Astrocyte (in vitro differentiated cells and primary cell): ENCODE measurements around the gene APOF. TPM values are rescaled to one million over a fixed set of nuclear protein-coding genes. Genes with fewer than 3 reads are reported as not detected.

Experiments used
- DNase-seq: peaks from one replicate; pipeline ENCODE4 v3.0.0-alpha.2; 2010; ENCODE audit warnings: low read depth
- FAIRE-seq: peaks from 2 replicates; lab custom pipeline; 2011; peaks lifted over from hg19 to GRCh38; lab: Jason Lieb, UNC
- H2AFZ ChIP-seq: 2 replicates; pipeline ENCODE4 v1.6.0; 2012; ENCODE audit warnings: low read depth, low read length, inconsistent platforms
- H3K27ac ChIP-seq: 2 replicates; pipeline ENCODE4 v1.5.1; 2011; ENCODE audit warnings: low read depth, low read length, inconsistent platforms
- H3K27me3 ChIP-seq: 2 replicates; pipeline ENCODE4 v1.6.0; 2011; ENCODE audit warnings: low read length, inconsistent platforms; ENCODE audit not compliant: insufficient read depth
- H3K36me3 ChIP-seq: 2 replicates; pipeline ENCODE4 v1.5.1; 2011; ENCODE audit warnings: low read length, inconsistent platforms; ENCODE audit not compliant: insufficient read depth
- H3K4me1 ChIP-seq: 2 replicates; pipeline ENCODE4 v1.5.1; 2011; ENCODE audit warnings: low read length, inconsistent platforms; ENCODE audit not compliant: insufficient read depth
- H3K4me2 ChIP-seq: 2 replicates; pipeline ENCODE4 v1.6.0; 2012; ENCODE audit warnings: low read length, inconsistent platforms
- H3K4me3 ChIP-seq: 2 replicates; pipeline ENCODE4 v1.5.1; 2011; ENCODE audit warnings: low read depth, mild to moderate bottlenecking, low read length, inconsistent platforms; ENCODE audit not compliant: insufficient read depth
- H3K79me2 ChIP-seq: 2 replicates; pipeline ENCODE4 v1.6.0; 2012; ENCODE audit warnings: mild to moderate bottlenecking, low read length, inconsistent platforms; ENCODE audit not compliant: insufficient read depth
- H3K9ac ChIP-seq: 2 replicates; pipeline ENCODE4 v1.6.0; 2012; ENCODE audit warnings: mild to moderate bottlenecking, low read length, inconsistent platforms
- H3K9me3 ChIP-seq: 2 replicates; pipeline ENCODE4 v1.5.1; 2012; ENCODE audit warnings: low read depth, mild to moderate bottlenecking, low read length, inconsistent platforms; ENCODE audit not compliant: insufficient read depth
- H4K20me1 ChIP-seq: 2 replicates; pipeline ENCODE4 v1.6.0; 2012; ENCODE audit warnings: low read length, inconsistent platforms; ENCODE audit not compliant: insufficient read depth
- H3K27ac Mint-ChIP-seq: one replicate; pipeline ENCODE4 v1.8.0; 2021; ENCODE audit warnings: mild to moderate bottlenecking, mixed read lengths; ENCODE audit not compliant: unreplicated experiment
- H3K27me3 Mint-ChIP-seq: one replicate; pipeline ENCODE4 v1.8.0; 2021; ENCODE audit warnings: low read depth, mixed read lengths; ENCODE audit not compliant: unreplicated experiment
- H3K36me3 Mint-ChIP-seq: one replicate; pipeline ENCODE4 v1.8.0; 2021; ENCODE audit warnings: low read depth, mixed read lengths; ENCODE audit not compliant: unreplicated experiment
- H3K4me1 Mint-ChIP-seq: one replicate; pipeline ENCODE4 v1.8.0; 2021; ENCODE audit warnings: low read depth, mixed read lengths; ENCODE audit not compliant: unreplicated experiment
- H3K4me3 Mint-ChIP-seq: one replicate; pipeline ENCODE4 v1.8.0; 2021; ENCODE audit warnings: mild to moderate bottlenecking, moderate library complexity, mixed read lengths; ENCODE audit not compliant: unreplicated experiment
- H3K9me3 Mint-ChIP-seq: one replicate; pipeline ENCODE4 v1.8.0; 2021; ENCODE audit warnings: mild to moderate bottlenecking, mixed read lengths; ENCODE audit not compliant: unreplicated experiment
- CTCF ChIP-seq: IDR thresholded peaks from 2 replicates; pipeline ENCODE4 v1.5.1; 2011; ENCODE audit warnings: low read depth, mild to moderate bottlenecking, inconsistent platforms, low read length, moderate library complexity; ENCODE audit not compliant: insufficient read depth
- EZH2 ChIP-seq: IDR thresholded peaks from 2 replicates; pipeline ENCODE4 v1.6.1; 2012; ENCODE audit warnings: mild to moderate bottlenecking, low read length, inconsistent platforms; ENCODE audit not compliant: insufficient read depth
- total RNA-seq: library from RNA; stranded (reverse); gene quantifications from 2 replicates; pipeline ENCODE4 v1.2.1, GENCODE V29; 2021

APOF gene
- total RNA-seq, 1 donor from 2014 or later: not detected

- peak overlapping the region; percentile 95 for H3K27ac ChIP-seq
- no peak for DNase-seq
Observed at GRCh38 chr12:56332512-56333196, 30.0 kb downstream of the APOF start.

GRCh38 chr12:56330936-56331490 is 31.6 kb downstream of the APOF start:
- peaks cover 15% of the 10 kb centered on the region for H3K4me1 ChIP-seq
- no peaks in the 10 kb centered on the region for H3K79me2 ChIP-seq
- no peak overlapping the region for H3K27ac Mint-ChIP-seq
- peaks cover 8% of the 10 kb centered on the region for H3K36me3 Mint-ChIP-seq
- H3K4me2 ChIP-seq: no peak overlapping the region
- no peaks in the 10 kb centered on the region for H3K9me3 ChIP-seq
- DNase-seq (no peak), FAIRE-seq (no peak)
- H2AFZ ChIP-seq: no peak overlapping the region
- H3K4me1 Mint-ChIP-seq: peaks cover 2% of the 10 kb centered on the region
- H3K36me3 ChIP-seq: no peaks in the 10 kb centered on the region
- H3K9ac ChIP-seq: no peak overlapping the region
- H3K4me3 ChIP-seq: no peak overlapping the region
- H3K27ac ChIP-seq: no peak overlapping the region
- no peaks in the 10 kb centered on the region for H3K27me3 Mint-ChIP-seq
- no peaks in the 10 kb centered on the region for H3K27me3 ChIP-seq
- TF ChIP-seq EZH2: no peak
- no peak for TF ChIP-seq CTCF
- H4K20me1 ChIP-seq: no peaks in the 10 kb centered on the region
- H3K9me3 Mint-ChIP-seq: no peaks in the 10 kb centered on the region
- H3K4me3 Mint-ChIP-seq: no peak overlapping the region

More at GRCh38 chr12:56332512-56333196, 30.0 kb downstream of the APOF start:
- Histone ChIP-seq H3K27me3 (no peaks in the 10 kb centered on the region), H3K9ac (peak overlapping the region; percentile 87), H3K4me1 (peaks cover 15% of the 10 kb centered on the region), H3K36me3 (no peaks in the 10 kb centered on the region), H2AFZ (peak overlapping the region; percentile 73), H3K4me2 (peak overlapping the region; percentile 89), H3K9me3 (no peaks in the 10 kb centered on the region), H3K4me3 (peak overlapping the region; percentile 68), H3K79me2 (no peaks in the 10 kb centered on the region), H4K20me1 (no peaks in the 10 kb centered on the region)
- H3K4me3 Mint-ChIP-seq: peak overlapping the region; percentile 92
- H3K27me3 Mint-ChIP-seq: no peaks in the 10 kb centered on the region
- peak overlapping the region; percentile 99 for H3K27ac Mint-ChIP-seq
- TF ChIP-seq EZH2: no peak
- no peak for TF ChIP-seq CTCF
- H3K4me1 Mint-ChIP-seq: peaks cover 4% of the 10 kb centered on the region
- H3K9me3 Mint-ChIP-seq: no peaks in the 10 kb centered on the region
- no peak for FAIRE-seq
- peaks cover 2% of the 10 kb centered on the region for H3K36me3 Mint-ChIP-seq

- Mint-ChIP-seq H3K27me3 (no peaks in the 10 kb centered on the region), H3K36me3 (peaks cover 20% of the 10 kb centered on the region), H3K27ac (no peak overlapping the region), H3K9me3 (no peaks in the 10 kb centered on the region), H3K4me1 (no peaks in the 10 kb centered on the region), H3K4me3 (no peak overlapping the region)
- no peak overlapping the region for H3K4me3 ChIP-seq
- H3K36me3 ChIP-seq: peaks cover 2% of the 10 kb centered on the region
- H3K9ac ChIP-seq: no peak overlapping the region
- TF ChIP-seq EZH2: no peak
- no peak for TF ChIP-seq CTCF
- no peaks in the 10 kb centered on the region for H3K4me1 ChIP-seq
- no peak for DNase-seq
- H4K20me1 ChIP-seq: no peaks in the 10 kb centered on the region
- H2AFZ ChIP-seq: no peak overlapping the region
- no peak overlapping the region for H3K27ac ChIP-seq
- FAIRE-seq: no peak
- no peaks in the 10 kb centered on the region for H3K79me2 ChIP-seq
- no peak overlapping the region for H3K4me2 ChIP-seq
- H3K9me3 ChIP-seq: no peaks in the 10 kb centered on the region
- no peaks in the 10 kb centered on the region for H3K27me3 ChIP-seq
Observed at GRCh38 chr12:56326533-56326932, 36.1 kb downstream of the APOF start.
